ENCODE measurements around the gene PMPCA. TPM values are rescaled to one million over a fixed set of nuclear protein-coding genes. Genes with fewer than 3 reads are reported as not detected.

Gene PMPCA
- total RNA-seq, 2 donors from 2014 or later = 49.4 to 66.1 TPM

- ATAC-seq (peak in 1 of 2 donors; percentile 20), DNase-seq (no peak)
- intact Hi-C loops (cut with DNase I) = no loop called here
These were observed 18.5 kb upstream of the PMPCA start for GRCh38 chr9:136391737-136392537.

- intact Hi-C loops (cut with DNase I) = no loop called here
- DNase-seq (no peak), ATAC-seq (peak in 1 of 2 donors; percentile 60)
These were observed 17.7 kb upstream of the PMPCA start for GRCh38 chr9:136392538-136393449.

DNA sequence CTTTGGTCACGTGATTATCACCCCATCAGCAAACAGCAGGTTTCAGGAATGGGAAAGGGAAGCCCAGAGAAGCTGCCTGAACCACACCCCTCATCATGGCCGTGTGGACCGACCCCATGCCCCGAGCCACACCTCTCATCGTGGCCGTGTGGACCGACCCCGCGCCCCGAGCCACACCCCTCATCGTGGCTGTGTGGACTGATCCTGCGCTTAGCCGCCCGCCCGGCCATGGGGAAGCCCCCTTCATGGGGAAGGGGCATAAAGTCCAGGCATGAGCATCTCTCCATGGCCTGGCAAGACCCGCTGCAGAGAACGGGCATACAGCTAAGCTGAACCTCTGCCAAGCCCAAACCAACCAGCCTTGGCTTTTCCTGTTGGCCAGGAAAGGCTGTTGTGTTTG, 16.9 kb upstream of the PMPCA start:
- no peak for DNase-seq
- intact Hi-C loops (cut with DNase I) = no loop called here
- ATAC-seq = no peak

GRCh38 chr9:136394312-136395019, 16.0 kb upstream of the PMPCA start:
- DNase-seq (no peak), ATAC-seq (no peak)
- intact Hi-C loops (cut with DNase I) = no loop called here

- intact Hi-C loops (cut with DNase I) = no loop called here
- DNase-seq (no peak), ATAC-seq (no peak)
These were observed 15.5 kb upstream of the PMPCA start for GRCh38 chr9:136395020-136395340.

GRCh38 chr9:136395345-136396218, 14.9 kb upstream of the PMPCA start:
- DNase-seq (no peak), ATAC-seq (no peak)
- intact Hi-C loops (cut with DNase I) = no loop called here

GRCh38 chr9:136396219-136396515, 14.3 kb upstream of the PMPCA start:
- DNase-seq (no peak), ATAC-seq (no peak)
- intact Hi-C loops (cut with DNase I) = no loop called here

DNA sequence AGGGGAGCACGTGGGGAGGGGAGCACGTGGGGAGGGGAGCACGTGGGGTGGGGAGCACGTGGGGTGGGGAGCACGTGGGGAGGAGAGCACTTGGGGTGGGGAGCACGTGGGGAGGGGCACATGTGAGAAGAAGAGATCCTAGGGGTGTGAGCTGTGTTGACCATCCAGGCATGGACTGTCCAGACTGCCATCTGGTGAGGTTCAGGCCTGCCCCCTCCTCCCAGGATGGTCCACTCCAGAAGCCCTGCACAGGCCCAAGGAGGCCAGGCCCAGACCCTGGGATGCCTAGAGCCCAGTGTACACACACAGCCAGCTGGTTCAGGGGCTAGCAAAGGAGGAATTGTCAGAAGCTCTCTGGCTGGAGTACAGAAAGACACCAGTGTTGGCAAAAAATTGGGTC, 12.8 kb upstream of the PMPCA start:
- ATAC-seq = no peak
- no peak for DNase-seq
- intact Hi-C loops (cut with DNase I) = no loop called here

DNA sequence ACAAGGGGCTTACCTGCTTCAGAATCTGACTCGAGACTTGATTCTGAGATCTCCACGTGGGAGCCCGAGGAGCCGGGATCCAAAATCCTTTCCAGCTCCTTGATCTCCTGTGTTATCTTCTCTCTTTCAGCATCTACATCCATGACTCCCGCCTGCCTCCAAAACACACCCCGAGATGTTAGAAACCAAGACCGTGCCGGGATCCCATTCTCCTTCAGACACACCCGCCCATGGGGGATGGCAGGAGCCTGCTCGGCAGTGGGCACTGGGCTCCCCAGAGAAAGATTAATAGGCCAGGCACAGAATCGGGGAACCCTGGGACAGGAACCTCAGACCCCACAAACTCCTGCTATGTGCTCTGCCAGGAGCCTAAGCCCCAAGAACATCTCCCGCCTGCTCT, 12.2 kb upstream of the PMPCA start:
- DNase-seq (no peak), ATAC-seq (no peak)
- intact Hi-C loops (cut with DNase I) = no loop called here

DNA sequence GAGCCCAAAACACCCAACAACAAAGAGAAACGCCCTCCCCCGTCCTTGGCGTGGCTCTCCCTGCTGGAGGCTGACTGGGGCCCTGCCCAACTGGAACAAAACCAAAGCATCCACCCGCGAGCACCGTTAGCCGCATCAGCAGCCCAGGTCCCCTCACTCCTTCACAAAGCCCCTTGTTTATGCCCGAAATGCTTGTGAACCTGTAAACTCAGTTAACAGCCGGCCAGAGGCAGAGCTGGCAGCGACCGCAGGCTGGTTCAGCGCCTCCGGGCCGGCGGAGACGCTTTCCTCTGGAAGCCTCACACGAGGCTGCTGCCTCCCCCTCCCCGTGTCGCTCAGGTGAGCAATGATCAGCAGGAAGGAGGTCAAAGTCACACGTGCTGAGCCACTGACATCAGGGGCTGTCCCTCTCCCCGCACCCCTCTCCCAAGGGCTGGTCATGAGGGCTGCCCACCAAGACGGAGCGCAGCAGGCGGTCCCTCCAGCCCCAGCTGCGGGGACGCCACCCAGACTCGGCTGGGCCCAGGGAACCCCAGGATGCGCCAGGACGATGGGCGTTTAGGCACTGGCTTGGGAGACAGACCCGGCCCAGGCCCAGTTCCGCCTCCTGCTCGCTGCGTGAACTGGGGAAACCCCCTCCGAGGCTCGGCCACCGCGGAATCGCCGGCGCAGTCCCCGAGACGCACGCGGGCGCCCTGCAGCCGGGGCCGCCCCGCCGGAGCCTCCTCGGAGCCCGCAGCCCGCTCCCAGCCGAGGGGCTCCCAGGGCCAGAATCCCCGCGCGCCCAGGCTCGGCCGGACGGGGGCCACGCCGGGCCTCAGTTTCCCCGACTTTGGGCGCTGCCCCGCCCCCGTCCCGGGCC, 11.1 kb upstream of the PMPCA start:
- intact Hi-C loops (cut with DNase I) = loop anchor here in 1 of 2 donors (5.0 to 10.0 kb wide), 2 partner anchors 55 to 87 kb away; no protein-coding TSS in a partner anchor
- DNase-seq = no peak
- peak; percentile 16 to 21 for ATAC-seq

DNA sequence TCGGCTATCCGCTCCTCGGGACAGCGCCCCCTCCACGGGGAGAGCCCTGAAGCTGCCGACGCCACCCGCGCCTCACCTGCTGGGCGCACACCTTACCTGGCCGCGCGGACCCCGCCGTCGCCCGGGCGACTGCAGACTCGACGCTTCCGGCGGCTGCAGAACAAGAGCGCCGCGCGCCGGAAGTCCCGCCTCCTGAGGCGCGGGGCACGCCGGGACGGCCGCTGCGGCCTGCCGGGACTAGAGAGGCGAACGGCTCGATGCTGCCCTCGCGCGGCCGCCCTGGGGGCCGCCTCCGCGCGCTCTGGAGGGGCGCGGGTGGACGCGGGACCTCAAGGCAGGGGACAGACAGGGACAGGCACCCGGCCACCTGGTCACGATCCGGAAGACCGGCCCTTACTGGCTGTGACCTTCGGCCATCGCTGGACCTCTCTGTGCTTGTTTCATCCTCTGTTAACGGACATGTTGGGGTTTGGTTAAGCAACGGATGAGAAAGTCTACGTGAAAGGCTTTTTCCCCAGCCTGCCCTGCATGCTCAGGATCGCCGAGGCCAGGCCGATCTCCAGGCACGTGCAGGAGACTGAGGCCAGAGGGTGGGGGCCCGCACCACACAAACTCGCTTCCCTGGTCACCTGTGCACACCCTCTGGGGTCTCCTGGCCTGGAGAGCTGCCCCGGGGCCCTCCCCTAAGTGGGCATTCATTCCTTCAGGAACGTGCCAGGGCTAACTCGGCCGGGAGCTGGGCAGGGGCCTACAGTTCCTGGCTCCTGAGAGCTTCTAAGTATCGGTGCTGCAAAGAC, 10.2 kb upstream of the PMPCA start, which contains the start of gene SNAPC4:
Gene SNAPC4, minus strand, starts transcription at position 133 of the 797 bp plus-strand sequence. CDS start 1,742 bp downstream, outside the sequence.
- ATAC-seq = peak; percentile 92 to 95
- peak; percentile 89 for DNase-seq
- intact Hi-C loops (cut with DNase I) = loop anchor here in 1 of 2 donors (5.0 to 10.0 kb wide), 2 partner anchors 55 to 88 kb away; no protein-coding TSS in a partner anchor

GRCh38 chr9:136401173-136401922, 9.1 kb upstream of the PMPCA start:
- intact Hi-C loops (cut with DNase I) = loop anchor here in 1 of 2 donors (5.0 to 10.0 kb wide), 2 partner anchors 57 to 89 kb away; no protein-coding TSS in a partner anchor
- ATAC-seq (no peak), DNase-seq (no peak)

- ATAC-seq (no peak), DNase-seq (no peak)
- intact Hi-C loops (cut with DNase I) = loop anchor here in 1 of 2 donors (5.0 to 10.0 kb wide), 2 partner anchors 57 to 90 kb away; no protein-coding TSS in a partner anchor
These were observed 8.4 kb upstream of the PMPCA start for GRCh38 chr9:136402067-136402466.

DNA sequence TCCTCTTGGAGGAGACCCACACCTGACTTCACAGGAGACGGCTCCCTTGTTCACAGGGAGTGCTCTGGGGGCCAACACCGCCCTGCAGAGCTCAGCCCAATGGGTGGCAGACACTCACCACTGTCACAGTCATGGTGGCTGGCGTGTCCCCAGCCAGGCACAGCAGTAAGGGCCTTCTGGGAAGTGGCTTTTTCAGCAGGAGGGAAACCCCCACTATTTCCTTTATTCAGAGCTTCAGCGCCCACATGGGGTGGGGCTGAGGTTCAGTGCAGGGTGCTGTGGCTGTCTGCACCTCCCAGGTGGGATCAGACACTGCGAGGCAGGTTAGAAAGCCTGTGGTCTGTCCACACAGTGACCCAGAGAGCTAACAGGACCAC, 6.9 kb upstream of the PMPCA start:
- intact Hi-C loops (cut with DNase I) = loop anchor here in 1 of 2 donors (5.0 to 10.0 kb wide), 2 partner anchors 59 to 91 kb away; no protein-coding TSS in a partner anchor

DNA sequence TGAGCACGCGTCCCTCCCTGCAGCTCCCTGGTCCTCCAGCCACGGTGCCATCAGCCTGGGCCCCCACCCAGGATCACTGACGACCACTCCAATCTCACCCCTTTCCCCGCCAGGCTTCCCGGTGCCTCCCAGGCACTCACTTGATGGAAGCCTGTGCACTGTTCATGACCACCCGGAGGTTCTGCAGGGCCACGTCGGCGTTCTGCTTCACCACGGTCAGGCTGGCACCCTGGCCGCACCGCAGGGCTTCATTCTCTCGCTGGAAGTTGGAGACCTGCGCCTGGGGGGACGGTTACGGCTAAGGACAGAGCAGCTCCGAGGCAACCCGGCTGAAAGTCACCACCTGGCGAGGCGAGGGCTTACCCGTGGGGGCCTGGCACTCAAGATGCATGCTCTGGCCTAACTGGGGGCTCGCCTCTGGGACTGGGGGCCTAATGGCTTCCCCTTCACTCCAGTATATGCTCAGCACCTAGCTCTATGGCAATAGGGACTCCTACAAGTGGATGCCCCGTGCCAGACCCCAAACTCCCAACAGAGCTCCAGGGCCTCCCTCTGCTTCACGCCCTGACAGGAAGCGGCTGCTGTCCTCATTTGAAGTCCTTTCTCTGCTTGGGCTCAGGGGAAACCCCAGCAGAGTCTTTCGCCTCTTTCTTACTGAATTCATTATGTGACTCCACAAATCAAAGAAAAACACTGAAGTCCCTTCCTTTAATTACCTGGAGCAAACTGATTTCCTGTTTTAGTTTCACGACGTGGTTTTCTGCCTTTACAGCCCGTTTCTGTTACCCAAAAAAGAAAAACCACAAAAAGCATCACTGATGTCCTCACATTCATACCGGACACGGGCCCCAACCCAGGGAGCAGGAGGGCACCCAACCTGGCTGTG, 6.3 kb upstream of the PMPCA start:
- ATAC-seq (no peak), DNase-seq (no peak)
- intact Hi-C loops (cut with DNase I) = loop anchor here in 1 of 2 donors (5.0 to 10.0 kb wide), 2 partner anchors 59 to 92 kb away; no protein-coding TSS in a partner anchor

More for the DNA sequence above, 6.9 kb upstream of the PMPCA start:
- ATAC-seq (no peak), DNase-seq (no peak)
